ENCODE measurements around the gene GABARAP.

Gene GABARAP

DNA sequence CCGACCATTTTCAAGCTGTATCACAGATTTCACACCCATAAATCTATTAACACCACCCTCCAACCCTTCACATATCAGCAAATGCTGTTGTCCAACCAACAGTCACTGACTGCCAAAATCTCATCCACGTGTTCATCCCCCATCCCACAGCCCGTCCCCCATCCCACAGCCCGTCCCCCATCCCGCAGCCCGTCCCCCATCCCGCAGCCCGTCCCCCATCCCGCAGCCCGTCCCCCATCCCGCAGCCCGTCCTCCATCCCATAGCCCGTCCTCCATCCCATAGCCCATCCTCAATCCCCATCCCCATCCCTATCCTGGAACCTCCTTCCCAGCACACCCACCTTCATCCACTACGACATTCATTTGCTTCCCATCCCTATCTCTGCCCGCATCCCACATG lies 36.7 kb downstream of the GABARAP start:
- POLR2A ChIA-PET = no interaction called here
- CTCF ChIA-PET = no interaction called here
- TF ChIP-seq, protein P1, sequence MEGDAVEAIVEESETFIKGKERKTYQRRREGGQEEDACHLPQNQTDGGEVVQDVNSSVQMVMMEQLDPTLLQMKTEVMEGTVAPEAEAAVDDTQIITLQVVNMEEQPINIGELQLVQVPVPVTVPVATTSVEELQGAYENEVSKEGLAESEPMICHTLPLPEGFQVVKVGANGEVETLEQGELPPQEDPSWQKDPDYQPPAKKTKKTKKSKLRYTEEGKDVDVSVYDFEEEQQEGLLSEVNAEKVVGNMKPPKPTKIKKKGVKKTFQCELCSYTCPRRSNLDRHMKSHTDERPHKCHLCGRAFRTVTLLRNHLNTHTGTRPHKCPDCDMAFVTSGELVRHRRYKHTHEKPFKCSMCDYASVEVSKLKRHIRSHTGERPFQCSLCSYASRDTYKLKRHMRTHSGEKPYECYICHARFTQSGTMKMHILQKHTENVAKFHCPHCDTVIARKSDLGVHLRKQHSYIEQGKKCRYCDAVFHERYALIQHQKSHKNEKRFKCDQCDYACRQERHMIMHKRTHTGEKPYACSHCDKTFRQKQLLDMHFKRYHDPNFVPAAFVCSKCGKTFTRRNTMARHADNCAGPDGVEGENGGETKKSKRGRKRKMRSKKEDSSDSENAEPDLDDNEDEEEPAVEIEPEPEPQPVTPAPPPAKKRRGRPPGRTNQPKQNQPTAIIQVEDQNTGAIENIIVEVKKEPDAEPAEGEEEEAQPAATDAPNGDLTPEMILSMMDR (IDR thresholded peaks at IDR 0.05; ENCODE audit: control extremely low read depth, extremely low read depth, low read depth, missing control alignments) = no peak
- no peak for DNase-seq (ENCODE audit: extremely low spot score)

DNA sequence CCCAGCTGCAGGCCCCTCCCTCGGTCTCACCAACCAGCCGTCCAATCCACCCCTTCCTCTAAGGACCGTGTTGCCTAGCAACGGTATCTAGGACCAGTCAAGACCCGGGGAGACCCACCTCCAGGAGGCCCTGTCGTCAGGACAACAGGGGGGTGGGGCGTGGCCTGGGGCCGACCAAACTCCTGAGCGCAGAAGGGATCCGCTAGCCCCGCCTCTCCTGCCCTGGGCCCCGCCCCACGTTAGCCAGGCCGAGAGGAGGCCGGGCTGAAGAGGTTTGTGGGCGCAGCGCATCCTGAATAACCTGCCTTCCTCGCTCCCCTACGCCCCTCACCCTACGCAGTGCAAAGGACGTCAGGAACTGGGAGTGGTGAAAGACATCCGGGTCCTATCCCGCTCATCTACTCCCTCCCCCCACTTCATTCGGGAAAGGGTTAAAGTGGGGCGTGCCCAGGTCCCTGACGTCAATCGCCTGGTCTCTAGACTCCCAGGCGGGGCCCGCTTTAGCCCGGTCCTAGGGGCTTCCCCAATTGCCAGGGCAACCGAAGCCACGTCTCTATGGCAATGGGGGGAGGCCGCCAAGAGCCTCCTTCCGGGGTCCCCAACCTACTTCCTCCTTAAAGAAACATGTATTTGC lies 37.3 kb downstream of the GABARAP start:
- ChIA-PET POLR2A (no interaction called here), CTCF (no interaction called here)
- DNase-seq (ENCODE audit: extremely low spot score) = peak; percentile 96
- TF ChIP-seq, protein P1 (IDR thresholded peaks at IDR 0.05; ENCODE audit: control extremely low read depth, extremely low read depth, low read depth, missing control alignments) = no peak

DNA sequence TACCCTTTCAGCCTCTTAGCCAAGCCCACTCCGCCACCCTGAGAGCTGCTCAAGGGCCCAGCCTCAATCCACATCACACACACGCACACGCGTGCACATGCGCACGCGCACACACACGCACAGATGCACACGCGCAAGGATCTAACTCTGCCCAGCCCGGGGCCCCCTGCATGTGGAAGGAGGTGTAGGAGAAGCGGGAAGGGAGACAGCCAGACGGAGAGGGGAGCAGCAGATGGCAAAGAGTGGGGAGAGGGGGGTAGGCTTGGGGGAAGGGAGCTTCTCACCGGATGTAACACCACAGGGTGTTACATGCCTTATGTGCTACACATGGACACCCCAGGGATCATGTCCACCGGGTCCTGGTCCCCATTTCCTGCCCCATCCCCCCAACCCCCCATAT lies 37.9 kb downstream of the GABARAP start:
- TF ChIP-seq, protein P1 (IDR thresholded peaks at IDR 0.05; ENCODE audit: control extremely low read depth, extremely low read depth, low read depth, missing control alignments) = no peak
- ChIA-PET CTCF (no interaction called here), POLR2A (no interaction called here)
- DNase-seq (ENCODE audit: extremely low spot score) = no peak

DNA sequence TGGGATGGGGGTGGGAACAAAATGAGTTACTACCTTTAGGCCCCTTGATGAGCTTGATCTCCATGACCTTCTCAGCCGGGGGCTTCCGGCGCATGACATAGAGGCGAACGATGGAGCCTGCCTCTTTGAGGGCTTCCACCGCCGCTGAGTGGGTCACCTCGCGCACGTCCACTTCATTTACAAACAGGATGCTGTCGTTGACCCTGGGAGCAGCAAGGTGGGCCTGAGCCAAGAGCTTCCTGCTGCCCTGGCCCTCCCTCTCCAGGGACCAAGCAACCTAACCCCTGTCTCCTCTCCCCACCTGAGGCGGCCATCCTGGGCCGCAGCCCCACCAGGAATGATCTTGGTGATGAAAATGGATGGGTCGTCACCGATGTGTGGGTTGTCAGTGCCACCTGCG lies 38.9 kb downstream of the GABARAP start:
- CTCF ChIA-PET = no interaction called here

DNA sequence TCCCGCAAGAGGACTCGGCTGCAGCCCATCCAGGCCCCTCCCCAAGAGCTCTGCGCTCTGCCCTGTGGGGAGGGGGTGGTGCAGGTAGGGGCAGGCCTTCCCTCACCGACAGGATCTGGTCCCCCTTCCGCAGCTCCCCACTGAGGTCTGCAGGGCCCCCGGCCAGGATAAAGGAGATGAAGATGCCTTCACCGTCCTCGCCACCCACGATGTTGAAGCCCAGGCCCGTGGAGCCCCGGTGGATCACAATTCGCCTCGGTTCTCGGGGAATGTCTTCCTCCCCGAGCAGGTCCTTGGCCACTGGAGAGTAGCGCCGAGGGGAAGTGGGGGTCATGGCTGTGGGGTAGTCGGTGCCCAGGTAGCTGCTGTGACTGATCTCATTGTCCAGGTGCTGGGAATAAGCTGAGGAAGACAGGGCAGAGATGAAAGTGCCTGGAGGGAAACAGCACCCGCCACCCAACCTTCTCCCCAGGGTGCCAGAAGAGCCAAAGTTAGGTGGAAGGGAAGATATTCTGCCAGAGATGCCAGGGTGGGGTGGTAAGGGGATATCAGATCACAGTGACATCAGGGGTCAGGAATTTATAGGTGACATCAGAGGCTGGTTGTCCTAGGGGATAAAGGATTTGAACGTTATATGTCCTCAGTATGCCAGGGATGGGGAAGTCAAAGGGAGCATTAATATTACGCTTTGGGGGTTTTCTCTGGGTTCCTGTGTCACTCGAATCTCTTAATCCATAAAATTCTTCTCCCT lies 45.4 kb downstream of the GABARAP start:
- CTCF ChIA-PET = interaction anchor here (0.9 to 2.5 kb wide), 2 partner anchors 9 to 20 kb away, joined by 3 to 9 read pairs; no protein-coding TSS in a partner anchor
- DNase-seq (ENCODE audit: extremely low spot score) = no peak
- POLR2A ChIA-PET = no interaction called here
- TF ChIP-seq, protein P1 (IDR thresholded peaks at IDR 0.05; ENCODE audit: control extremely low read depth, extremely low read depth, low read depth, missing control alignments) = no peak

More for the DNA sequence above, 38.9 kb downstream of the GABARAP start:
- POLR2A ChIA-PET = no interaction called here
- TF ChIP-seq, protein P1 (IDR thresholded peaks at IDR 0.05; ENCODE audit: control extremely low read depth, extremely low read depth, low read depth, missing control alignments) = no peak
- DNase-seq (ENCODE audit: extremely low spot score) = no peak

DNA sequence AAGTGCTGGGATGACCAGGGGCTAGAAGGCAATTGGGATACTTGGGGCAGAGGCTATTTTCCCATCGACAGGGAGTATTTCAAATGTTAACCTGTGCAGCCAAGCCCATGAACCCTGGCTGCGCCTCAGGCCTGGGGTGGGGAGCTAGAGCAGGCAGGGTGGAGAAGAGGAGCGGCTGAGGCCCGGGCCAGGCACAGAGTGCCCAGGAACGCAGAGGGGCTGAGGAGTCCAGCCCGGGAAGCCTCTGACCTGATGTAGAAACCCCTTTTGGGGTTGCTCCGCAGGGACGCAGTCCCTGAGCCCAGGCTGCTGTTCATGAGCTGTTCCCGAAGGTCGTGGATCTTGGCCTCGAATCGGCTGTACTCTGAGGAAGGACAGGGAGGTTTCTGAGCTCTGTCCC lies 46.3 kb downstream of the GABARAP start:
- ChIA-PET POLR2A (no interaction called here), CTCF (interaction anchor here (1.7 to 2.5 kb wide), 2 partner anchors 12 to 19 kb away, joined by 3 to 9 read pairs; no protein-coding TSS in a partner anchor)
- TF ChIP-seq, protein P1 (IDR thresholded peaks at IDR 0.05; ENCODE audit: control extremely low read depth, extremely low read depth, low read depth, missing control alignments) = no peak
- DNase-seq (ENCODE audit: extremely low spot score) = no peak
